Lower lobe of right lung (tissue), 2 donors: ENCODE measurements around the gene RBP4. TPM values are rescaled to one million over a fixed set of nuclear protein-coding genes. Genes with fewer than 3 reads are reported as not detected.

Experiments used
- ATAC-seq, 2 donors: fragments of 200-7000 bp; cut with Tn5 transposase; one replicate each; pipeline ENCODE4 v1.9.1; 2020 to 2022; ENCODE audit warnings: mild to moderate bottlenecking in 2 of 2, moderate library complexity in 2 of 2
- DNase-seq: peaks from one replicate; pipeline ENCODE4 v3.0.0-alpha.2; 2020
- H3K27ac ChIP-seq: fragments of 200-600 bp; one replicate; pipeline ENCODE4 v1.8.0; 2022
- H3K27me3 ChIP-seq: fragments of 200-600 bp; one replicate; pipeline ENCODE4 v1.8.0; 2022; ENCODE audit warnings: low read depth
- H3K36me3 ChIP-seq: fragments of 200-600 bp; one replicate; pipeline ENCODE4 v1.8.0; 2022; ENCODE audit warnings: mild to moderate bottlenecking
- H3K4me1 ChIP-seq: fragments of 200-600 bp; one replicate; pipeline ENCODE4 v1.8.0; 2022
- H3K4me3 ChIP-seq: fragments of 200-600 bp; one replicate; pipeline ENCODE4 v1.8.0; 2022; ENCODE audit warnings: mild to moderate bottlenecking
- H3K9me3 ChIP-seq: fragments of 200-600 bp; one replicate; pipeline ENCODE4 v1.8.0; 2022
- intact Hi-C: fragments of 100-400 bp; cut with DNase I; formaldehyde crosslinking; loops from one replicate; pipeline ENCODE4 v1.11.0; 2022
- total RNA-seq: library from RNA; stranded (reverse); fragmentation: NEBNext Ultra II Directional; extraction: Animal tissue kit (Norgen Biotek cat#: 25700); gene quantifications from one replicate; pipeline ENCODE4 v1.2.1, GENCODE V29; 2021
- TF ChIP-seq, protein P1 (sequence below): fragments of 200-600 bp; IDR thresholded peaks from one replicate; pipeline ENCODE4 v1.8.0; 2022; ENCODE audit warnings: antibody characterized with exemption, mild to moderate bottlenecking
- donor health status: DM: no; HTN: yes; CAD: no; lungs with severe emphysema.

Gene RBP4
- total RNA-seq, 1 donor from 2014 or later, result 17.4 TPM

GRCh38 chr10:93612311-93612710 is 11.3 kb upstream of the RBP4 start, which contains the start of gene PDE6C:
Gene PDE6C, plus strand, starts transcription at chr10:93612537. Its CDS starts 189 bp downstream, at chr10:93612726.
- H3K4me3 ChIP-seq, result no peak within 1 kb of the TSS
- no peaks in the 10 kb centered on the region for H3K9me3 ChIP-seq
- no peaks in the 10 kb centered on the region for H3K4me1 ChIP-seq
- no peak for DNase-seq
- intact Hi-C loops, result no loop called here
- ATAC-seq, result no peak
- no peaks in the 10 kb centered on the region for H3K36me3 ChIP-seq
- TF ChIP-seq, protein P1, sequence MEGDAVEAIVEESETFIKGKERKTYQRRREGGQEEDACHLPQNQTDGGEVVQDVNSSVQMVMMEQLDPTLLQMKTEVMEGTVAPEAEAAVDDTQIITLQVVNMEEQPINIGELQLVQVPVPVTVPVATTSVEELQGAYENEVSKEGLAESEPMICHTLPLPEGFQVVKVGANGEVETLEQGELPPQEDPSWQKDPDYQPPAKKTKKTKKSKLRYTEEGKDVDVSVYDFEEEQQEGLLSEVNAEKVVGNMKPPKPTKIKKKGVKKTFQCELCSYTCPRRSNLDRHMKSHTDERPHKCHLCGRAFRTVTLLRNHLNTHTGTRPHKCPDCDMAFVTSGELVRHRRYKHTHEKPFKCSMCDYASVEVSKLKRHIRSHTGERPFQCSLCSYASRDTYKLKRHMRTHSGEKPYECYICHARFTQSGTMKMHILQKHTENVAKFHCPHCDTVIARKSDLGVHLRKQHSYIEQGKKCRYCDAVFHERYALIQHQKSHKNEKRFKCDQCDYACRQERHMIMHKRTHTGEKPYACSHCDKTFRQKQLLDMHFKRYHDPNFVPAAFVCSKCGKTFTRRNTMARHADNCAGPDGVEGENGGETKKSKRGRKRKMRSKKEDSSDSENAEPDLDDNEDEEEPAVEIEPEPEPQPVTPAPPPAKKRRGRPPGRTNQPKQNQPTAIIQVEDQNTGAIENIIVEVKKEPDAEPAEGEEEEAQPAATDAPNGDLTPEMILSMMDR, result no peak
- H3K27me3 ChIP-seq, result peaks cover 4% of the 10 kb centered on the region
- H3K27ac ChIP-seq, result no peak within 1 kb of the TSS

- Histone ChIP-seq H3K4me1 (no peaks in the 10 kb centered on the region), H3K9me3 (no peaks in the 10 kb centered on the region), H3K27ac (no peak overlapping the region), H3K36me3 (no peaks in the 10 kb centered on the region), H3K4me3 (no peak overlapping the region), H3K27me3 (peaks cover 19% of the 10 kb centered on the region)
- DNase-seq (no peak), ATAC-seq (no peak)
- TF ChIP-seq, protein P1, result no peak
- intact Hi-C loops, result no loop called here
Observed at GRCh38 chr10:93608421-93608820, 7.4 kb upstream of the RBP4 start.

- no peak for ATAC-seq
- Histone ChIP-seq H3K27ac (no peak overlapping the region), H3K4me3 (no peak overlapping the region), H3K4me1 (peaks cover 8% of the 10 kb centered on the region), H3K27me3 (peaks cover 52% of the 10 kb centered on the region), H3K9me3 (no peaks in the 10 kb centered on the region), H3K36me3 (no peaks in the 10 kb centered on the region)
- TF ChIP-seq, protein P1, result no peak
- no peak for DNase-seq
- intact Hi-C loops, result no loop called here
Observed at GRCh38 chr10:93604146-93604545, 3.1 kb upstream of the RBP4 start.

- Histone ChIP-seq H3K4me3 (no peak overlapping the region), H3K4me1 (peaks cover 8% of the 10 kb centered on the region), H3K27ac (no peak overlapping the region), H3K27me3 (peaks cover 50% of the 10 kb centered on the region), H3K9me3 (no peaks in the 10 kb centered on the region), H3K36me3 (no peaks in the 10 kb centered on the region)
- intact Hi-C loops, result no loop called here
- DNase-seq (no peak), ATAC-seq (no peak)
- TF ChIP-seq, protein P1, result no peak
Observed at GRCh38 chr10:93603023-93603422, 2.0 kb upstream of the RBP4 start.

- ATAC-seq (no peak), DNase-seq (no peak)
- intact Hi-C loops, result no loop called here
- peaks cover 8% of the 10 kb centered on the region for H3K4me1 ChIP-seq
- no peaks in the 10 kb centered on the region for H3K9me3 ChIP-seq
- H3K36me3 ChIP-seq, result no peaks in the 10 kb centered on the region
- H3K27me3 ChIP-seq, result peaks cover 50% of the 10 kb centered on the region
- TF ChIP-seq, protein P1, result no peak
- peak overlapping the region; percentile 46 for H3K4me3 ChIP-seq
- H3K27ac ChIP-seq, result no peak overlapping the region
Observed at GRCh38 chr10:93601774-93602162, 733 bp upstream of the RBP4 start.
